ENCODE data around the gene SRGAP1.
"Not testable (repeated sequence)": the region's sequence is repeated elsewhere in the genome, so short reads cannot be mapped to it uniquely, and the experiment has no call there.

Gene SRGAP1

GRCh38 chr12:63875703-63876102, 31.2 kb downstream of the SRGAP1 start:
- Histone ChIP-seq H3K4me1 (ENCODE audit: control insufficient read depth, insufficient read depth, low read length) (peaks cover 5% of the 10 kb centered on the region), H3K36me3 (ENCODE audit: control insufficient read depth, insufficient read depth, low read length) (no peaks in the 10 kb centered on the region), H3K9ac (ENCODE audit: low read depth, low read length) (no peak overlapping the region), H3K9me3 (ENCODE audit: control insufficient read depth, insufficient read depth, low read length) (no peaks in the 10 kb centered on the region), H3K27me3 (ENCODE audit: control insufficient read depth, insufficient read depth, low read length) (no peaks in the 10 kb centered on the region), H3K4me3 (ENCODE audit: low read depth, low read length) (no peak overlapping the region)

- Histone ChIP-seq H3K4me1 (ENCODE audit: control insufficient read depth, insufficient read depth, low read length) (no peaks in the 10 kb centered on the region), H3K4me3 (ENCODE audit: low read depth, low read length) (no peak overlapping the region), H3K36me3 (ENCODE audit: control insufficient read depth, insufficient read depth, low read length) (no peaks in the 10 kb centered on the region), H3K27me3 (ENCODE audit: control insufficient read depth, insufficient read depth, low read length) (no peaks in the 10 kb centered on the region), H3K9me3 (ENCODE audit: control insufficient read depth, insufficient read depth, low read length) (no peaks in the 10 kb centered on the region), H3K9ac (ENCODE audit: low read depth, low read length) (no peak overlapping the region)
Observed at GRCh38 chr12:63876980-63877379, 32.5 kb downstream of the SRGAP1 start.

GRCh38 chr12:63877693-63878092, 33.2 kb downstream of the SRGAP1 start:
- Histone ChIP-seq H3K4me3 (ENCODE audit: low read depth, low read length) (no peak overlapping the region), H3K27me3 (ENCODE audit: control insufficient read depth, insufficient read depth, low read length) (no peaks in the 10 kb centered on the region), H3K9me3 (ENCODE audit: control insufficient read depth, insufficient read depth, low read length) (no peaks in the 10 kb centered on the region), H3K9ac (ENCODE audit: low read depth, low read length) (no peak overlapping the region), H3K4me1 (ENCODE audit: control insufficient read depth, insufficient read depth, low read length) (no peaks in the 10 kb centered on the region), H3K36me3 (ENCODE audit: control insufficient read depth, insufficient read depth, low read length) (no peaks in the 10 kb centered on the region)

- not testable (repeated sequence) for H3K27me3 ChIP-seq (ENCODE audit: control insufficient read depth, insufficient read depth, low read length); H3K4me1 ChIP-seq (ENCODE audit: control insufficient read depth, insufficient read depth, low read length); H3K9me3 ChIP-seq (ENCODE audit: control insufficient read depth, insufficient read depth, low read length); H3K9ac ChIP-seq (ENCODE audit: low read depth, low read length); H3K4me3 ChIP-seq (ENCODE audit: low read depth, low read length); H3K36me3 ChIP-seq (ENCODE audit: control insufficient read depth, insufficient read depth, low read length)
Observed at GRCh38 chr12:63880235-63880634, 35.7 kb downstream of the SRGAP1 start.

- Histone ChIP-seq H3K4me1 (ENCODE audit: control insufficient read depth, insufficient read depth, low read length) (no peaks in the 10 kb centered on the region), H3K36me3 (ENCODE audit: control insufficient read depth, insufficient read depth, low read length) (no peaks in the 10 kb centered on the region), H3K9ac (ENCODE audit: low read depth, low read length) (no peak overlapping the region), H3K4me3 (ENCODE audit: low read depth, low read length) (no peak overlapping the region), H3K27me3 (ENCODE audit: control insufficient read depth, insufficient read depth, low read length) (no peaks in the 10 kb centered on the region), H3K9me3 (ENCODE audit: control insufficient read depth, insufficient read depth, low read length) (no peaks in the 10 kb centered on the region)
Observed at GRCh38 chr12:63880742-63881263, 36.3 kb downstream of the SRGAP1 start.

- H3K27me3 ChIP-seq (ENCODE audit: control insufficient read depth, insufficient read depth, low read length), result no peaks in the 10 kb centered on the region
- H3K4me3 ChIP-seq (ENCODE audit: low read depth, low read length), result no peak overlapping the region
- no peaks in the 10 kb centered on the region for H3K4me1 ChIP-seq (ENCODE audit: control insufficient read depth, insufficient read depth, low read length)
- H3K36me3 ChIP-seq (ENCODE audit: control insufficient read depth, insufficient read depth, low read length), result no peaks in the 10 kb centered on the region
- H3K9ac ChIP-seq (ENCODE audit: low read depth, low read length), result no peak overlapping the region
- no peaks in the 10 kb centered on the region for H3K9me3 ChIP-seq (ENCODE audit: control insufficient read depth, insufficient read depth, low read length)
Observed at GRCh38 chr12:63882844-63883243, 38.3 kb downstream of the SRGAP1 start.

- no peak overlapping the region for H3K4me3 ChIP-seq (ENCODE audit: low read depth, low read length)
- no peak overlapping the region for H3K9ac ChIP-seq (ENCODE audit: low read depth, low read length)
- H3K36me3 ChIP-seq (ENCODE audit: control insufficient read depth, insufficient read depth, low read length), result no peaks in the 10 kb centered on the region
Observed at GRCh38 chr12:63885401-63885800, 40.9 kb downstream of the SRGAP1 start.

GRCh38 chr12:63888908-63889635, 44.6 kb downstream of the SRGAP1 start:
- H3K27me3 ChIP-seq (ENCODE audit: control insufficient read depth, insufficient read depth, low read length), result no peaks in the 10 kb centered on the region
- no peaks in the 10 kb centered on the region for H3K9me3 ChIP-seq (ENCODE audit: control insufficient read depth, insufficient read depth, low read length)
- no peaks in the 10 kb centered on the region for H3K36me3 ChIP-seq (ENCODE audit: control insufficient read depth, insufficient read depth, low read length)
- H3K9ac ChIP-seq (ENCODE audit: low read depth, low read length), result no peak overlapping the region
- peaks cover 18% of the 10 kb centered on the region for H3K4me1 ChIP-seq (ENCODE audit: control insufficient read depth, insufficient read depth, low read length)
- no peak overlapping the region for H3K4me3 ChIP-seq (ENCODE audit: low read depth, low read length)

More at GRCh38 chr12:63885401-63885800, 40.9 kb downstream of the SRGAP1 start:
- Histone ChIP-seq H3K4me1 (ENCODE audit: control insufficient read depth, insufficient read depth, low read length) (no peaks in the 10 kb centered on the region), H3K9me3 (ENCODE audit: control insufficient read depth, insufficient read depth, low read length) (no peaks in the 10 kb centered on the region), H3K27me3 (ENCODE audit: control insufficient read depth, insufficient read depth, low read length) (no peaks in the 10 kb centered on the region)

GRCh38 chr12:63889721-63890509, 45.4 kb downstream of the SRGAP1 start:
- Histone ChIP-seq H3K36me3 (ENCODE audit: control insufficient read depth, insufficient read depth, low read length) (no peaks in the 10 kb centered on the region), H3K9me3 (ENCODE audit: control insufficient read depth, insufficient read depth, low read length) (no peaks in the 10 kb centered on the region), H3K9ac (ENCODE audit: low read depth, low read length) (no peak overlapping the region), H3K27me3 (ENCODE audit: control insufficient read depth, insufficient read depth, low read length) (no peaks in the 10 kb centered on the region), H3K4me3 (ENCODE audit: low read depth, low read length) (no peak overlapping the region), H3K4me1 (ENCODE audit: control insufficient read depth, insufficient read depth, low read length) (peaks cover 18% of the 10 kb centered on the region)

GRCh38 chr12:63893170-63893569, 48.7 kb downstream of the SRGAP1 start:
- no peak overlapping the region for H3K4me3 ChIP-seq (ENCODE audit: low read depth, low read length)
- no peaks in the 10 kb centered on the region for H3K9me3 ChIP-seq (ENCODE audit: control insufficient read depth, insufficient read depth, low read length)
- H3K9ac ChIP-seq (ENCODE audit: low read depth, low read length), result no peak overlapping the region
- no peaks in the 10 kb centered on the region for H3K27me3 ChIP-seq (ENCODE audit: control insufficient read depth, insufficient read depth, low read length)
- H3K4me1 ChIP-seq (ENCODE audit: control insufficient read depth, insufficient read depth, low read length), result peaks cover 18% of the 10 kb centered on the region
- H3K36me3 ChIP-seq (ENCODE audit: control insufficient read depth, insufficient read depth, low read length), result no peaks in the 10 kb centered on the region

GRCh38 chr12:63894132-63894531, 49.6 kb downstream of the SRGAP1 start:
- Histone ChIP-seq H3K4me1 (ENCODE audit: control insufficient read depth, insufficient read depth, low read length) (peaks cover 18% of the 10 kb centered on the region), H3K9ac (ENCODE audit: low read depth, low read length) (no peak overlapping the region), H3K9me3 (ENCODE audit: control insufficient read depth, insufficient read depth, low read length) (no peaks in the 10 kb centered on the region), H3K36me3 (ENCODE audit: control insufficient read depth, insufficient read depth, low read length) (no peaks in the 10 kb centered on the region), H3K27me3 (ENCODE audit: control insufficient read depth, insufficient read depth, low read length) (no peaks in the 10 kb centered on the region), H3K4me3 (ENCODE audit: low read depth, low read length) (no peak overlapping the region)

- Histone ChIP-seq H3K9ac (ENCODE audit: low read depth, low read length) (no peak overlapping the region), H3K36me3 (ENCODE audit: control insufficient read depth, insufficient read depth, low read length) (no peaks in the 10 kb centered on the region), H3K4me3 (ENCODE audit: low read depth, low read length) (no peak overlapping the region), H3K27me3 (ENCODE audit: control insufficient read depth, insufficient read depth, low read length) (no peaks in the 10 kb centered on the region), H3K4me1 (ENCODE audit: control insufficient read depth, insufficient read depth, low read length) (peaks cover 18% of the 10 kb centered on the region), H3K9me3 (ENCODE audit: control insufficient read depth, insufficient read depth, low read length) (no peaks in the 10 kb centered on the region)
Observed at GRCh38 chr12:63895841-63896240, 51.3 kb downstream of the SRGAP1 start.
